ENCODE results near the gene MIEN1. TPM values are rescaled to one million over a fixed set of nuclear protein-coding genes. Genes with fewer than 3 reads are reported as not detected.

The MIEN1 gene
- total RNA-seq, 1 experiment from 2014 or later: 40.6 TPM

- TF ChIP-seq CBFB (CRISPR knock-in tag; IDR thresholded peaks at IDR 0.05; ENCODE audit: low read depth) (no peak), GTF2I (CRISPR knock-in tag; conservative IDR thresholded peaks at IDR 0.05) (no peak), AFF4 (CRISPR knock-in tag; IDR thresholded peaks at IDR 0.05; ENCODE audit: borderline replicate concordance) (no peak), ZNF423 (CRISPR knock-in tag; IDR thresholded peaks at IDR 0.05) (no peak), RORB (CRISPR knock-in tag; IDR thresholded peaks at IDR 0.05) (no peak), E2F1 (CRISPR knock-in tag; IDR thresholded peaks at IDR 0.05) (no peak), TEAD4 (CRISPR knock-in tag; IDR thresholded peaks at IDR 0.05) (no peak), JUN (CRISPR knock-in tag; IDR thresholded peaks at IDR 0.05) (no peak), PREB (CRISPR knock-in tag; IDR thresholded peaks at IDR 0.05; ENCODE audit: borderline replicate concordance) (no peak), FOXP4 (CRISPR knock-in tag; IDR thresholded peaks at IDR 0.05) (no peak), FOXJ3 (CRISPR knock-in tag; IDR thresholded peaks at IDR 0.05; ENCODE audit: borderline replicate concordance) (no peak), ZNF416 (CRISPR knock-in tag; IDR thresholded peaks at IDR 0.05) (no peak), E2F4 (CRISPR knock-in tag; IDR thresholded peaks at IDR 0.05; ENCODE audit: borderline replicate concordance, low read depth) (no peak), SMAD3 (CRISPR knock-in tag; IDR thresholded peaks at IDR 0.05; ENCODE audit: borderline replicate concordance) (no peak), FOXK1 (CRISPR knock-in tag; IDR thresholded peaks at IDR 0.05) (no peak), ETV6 (CRISPR knock-in tag; IDR thresholded peaks at IDR 0.05) (no peak), GRHL2 (CRISPR knock-in tag; IDR thresholded peaks at IDR 0.05; ENCODE audit: insufficient replicate concordance, severe bottlenecking) (no peak), NR2C2 (CRISPR knock-in tag; IDR thresholded peaks at IDR 0.05) (no peak), AR (CRISPR knock-in tag; IDR thresholded peaks at IDR 0.05) (no peak)
- DNase-seq (ENCODE audit: low spot score) (no peak), ATAC-seq (no peak)
- peaks cover 29% of the 10 kb centered on the region for H3K4me1 Mint-ChIP-seq
- H3K9me3 Mint-ChIP-seq: no peaks in the 10 kb centered on the region
- peaks cover 9% of the 10 kb centered on the region for H3K36me3 Mint-ChIP-seq
- no peak overlapping the region for H3K4me3 Mint-ChIP-seq
- H3K27me3 Mint-ChIP-seq (ENCODE audit: low read depth): no peaks in the 10 kb centered on the region
- ChIA-PET POLR2A (interaction anchor here (1.3 kb wide), 1 partner anchor 8 kb away, joined by 3 read pairs; the partner anchor contains the start of gene PGAP3), CTCF (interaction anchor here (0.6 to 2.9 kb wide), 18 partner anchors 9 to 201 kb away, joined by 3 to 24 read pairs (median 4); partner anchors contain the start of genes ERBB2, PGAP3, PNMT and TCAP)
- H3K27ac Mint-ChIP-seq: peak overlapping the region; percentile 68
Observed at GRCh38 chr17:39679521-39680192, 50.7 kb downstream of the MIEN1 start.

Measured in WTC11 (cell line).